ENCODE results near the gene RAB28.

DNA sequence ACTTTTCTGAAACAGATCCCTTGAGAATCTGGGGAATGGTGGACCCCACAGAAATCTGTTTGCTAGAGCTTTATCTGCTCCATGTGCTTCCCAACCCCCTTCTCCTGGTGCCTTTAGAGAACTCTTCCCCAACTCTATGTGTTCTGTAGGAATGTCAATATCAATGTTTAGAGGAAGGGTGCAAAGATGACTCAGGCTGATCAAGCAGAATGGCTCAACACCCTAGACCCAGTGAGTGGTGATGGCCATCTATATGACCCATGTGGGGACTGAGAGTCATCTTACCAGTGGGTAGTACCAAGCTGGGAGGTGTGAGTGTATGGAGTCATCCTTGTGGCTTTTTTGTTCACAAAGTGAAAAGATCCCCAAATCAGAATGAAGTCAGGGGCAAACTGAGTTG is 143.5 kb downstream of the RAB28 start:
- TF ChIP-seq, protein P1, sequence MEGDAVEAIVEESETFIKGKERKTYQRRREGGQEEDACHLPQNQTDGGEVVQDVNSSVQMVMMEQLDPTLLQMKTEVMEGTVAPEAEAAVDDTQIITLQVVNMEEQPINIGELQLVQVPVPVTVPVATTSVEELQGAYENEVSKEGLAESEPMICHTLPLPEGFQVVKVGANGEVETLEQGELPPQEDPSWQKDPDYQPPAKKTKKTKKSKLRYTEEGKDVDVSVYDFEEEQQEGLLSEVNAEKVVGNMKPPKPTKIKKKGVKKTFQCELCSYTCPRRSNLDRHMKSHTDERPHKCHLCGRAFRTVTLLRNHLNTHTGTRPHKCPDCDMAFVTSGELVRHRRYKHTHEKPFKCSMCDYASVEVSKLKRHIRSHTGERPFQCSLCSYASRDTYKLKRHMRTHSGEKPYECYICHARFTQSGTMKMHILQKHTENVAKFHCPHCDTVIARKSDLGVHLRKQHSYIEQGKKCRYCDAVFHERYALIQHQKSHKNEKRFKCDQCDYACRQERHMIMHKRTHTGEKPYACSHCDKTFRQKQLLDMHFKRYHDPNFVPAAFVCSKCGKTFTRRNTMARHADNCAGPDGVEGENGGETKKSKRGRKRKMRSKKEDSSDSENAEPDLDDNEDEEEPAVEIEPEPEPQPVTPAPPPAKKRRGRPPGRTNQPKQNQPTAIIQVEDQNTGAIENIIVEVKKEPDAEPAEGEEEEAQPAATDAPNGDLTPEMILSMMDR (optimal IDR thresholded peaks at IDR 0.05 in 1 of 3, IDR thresholded peaks at IDR 0.05 in 1 of 3, conservative IDR thresholded peaks at IDR 0.05 in 1 of 3; ENCODE audit: extremely low read depth in 1 of 3, insufficient read depth in 2 of 3, low read length in 3 of 3) = no peak
- TF ChIP-seq EZH2 (IDR thresholded peaks at IDR 0.05; ENCODE audit: low read length) = no peak
